HCT116 (cell line): Measurements from ENCODE around the gene RPL3. TPM values are rescaled to one million over a fixed set of nuclear protein-coding genes. Genes with fewer than 3 reads are reported as not detected.

Source experiments
- ATAC-seq: fragments of 200-7000 bp; cut with Tn5 transposase; 2 replicates; pipeline ENCODE4 v1.9.1; 2020; ENCODE audit warnings: mild to moderate bottlenecking, moderate library complexity
- BruUV-seq: library from RNA; stranded (reverse); fragments of 400-500 nt; replicated peaks from 2 replicates; lab custom pipeline; 2021; lab: Mats Ljungman, UMichigan
- CTCF ChIA-PET: fragments of 300-600 bp; sonication (Branson Sonifier 250); formaldehyde crosslinking; loops from one replicate; lab custom pipeline; 2021; ENCODE audit warnings: antibody characterized with exemption; lab: Charles Lee
- POLR2A ChIA-PET: fragments of 300-600, 350-600 bp; sonication (Branson Sonifier 250); formaldehyde crosslinking; loops from one replicate; lab custom pipeline; 2021; ENCODE audit warnings: antibody characterized with exemption; lab: Charles Lee
- RAD21 ChIA-PET, 2 experiments: fragments of 300-600 bp; sonication (Branson Sonifier 250); formaldehyde crosslinking; loops; one replicate each; lab custom pipeline; 2023; ENCODE audit warnings: low total read pairs in 2 of 2; ENCODE audit not compliant: uncharacterized antibody in 2 of 2, unreplicated experiment in 2 of 2, low non-redundant PET in 1 of 2; lab: Charles Lee
- DNase-seq: peaks from one replicate; pipeline ENCODE4 v3.0.0-alpha.2; 2010; ENCODE audit warnings: low read depth, low spot score
- H2AFZ ChIP-seq: fragments of 200-600 bp; shearing (Covaris generic), sonication (generic); 2 replicates; pipeline ENCODE4 v1.6.1; 2017; ENCODE audit warnings: low read depth, mixed run types, mixed read lengths, antibody characterized with exemption, low read length; ENCODE audit not compliant: poor library complexity, severe bottlenecking
- H3K27ac ChIP-seq: 2 replicates; pipeline ENCODE4 v1.5.1; 2012; ENCODE audit warnings: low read depth, low read length
- H3K27me3 ChIP-seq: fragments of 200-600 bp; sonication (generic); 2 replicates; pipeline ENCODE4 v1.6.1; 2016; ENCODE audit warnings: mixed run types, low read length, mixed read lengths; ENCODE audit not compliant: insufficient read depth
- H3K36me3 ChIP-seq, 2 experiments: fragments of 200-500 bp in 1 of 2; fragments of 200-600 bp in 1 of 2; sonication (Bioruptor generic) in 1 of 2; sonication (generic) in 1 of 2; 2 replicates each; pipeline versions ENCODE4 v1.5.1 to v1.6.1; 2014 to 2016; ENCODE audit warnings: low read length in 2 of 2, inconsistent platforms in 1 of 2, mixed read lengths in 1 of 2, mixed run types in 1 of 2; ENCODE audit not compliant: insufficient read depth in 2 of 2, control insufficient read depth in 1 of 2
- H3K4me1 ChIP-seq, 2 experiments: fragments of 200-600 bp in 1 of 2; sonication (generic) in 1 of 2; 2 replicates each; pipeline versions ENCODE4 v1.5.1 to v1.6.1; 2012 to 2017; ENCODE audit warnings: low read length in 2 of 2, inconsistent platforms in 1 of 2, mild to moderate bottlenecking in 1 of 2, mixed read lengths in 1 of 2, mixed run types in 1 of 2, moderate library complexity in 1 of 2; ENCODE audit not compliant: insufficient read depth in 2 of 2, control insufficient read depth in 1 of 2
- H3K4me2 ChIP-seq: fragments of 200-600 bp; sonication (generic); 2 replicates; pipeline ENCODE4 v1.6.1; 2017; ENCODE audit warnings: mixed run types, low read length, mixed read lengths
- H3K4me3 ChIP-seq, 2 experiments: fragments of 200-600 bp in 1 of 2; sonication (generic) in 1 of 2; replicated peaks in 1 of 2; 2 replicates each; pipeline ENCODE4 v1.5.1; 2011 to 2016; ENCODE audit warnings: low read length in 2 of 2, control low read depth in 1 of 2, low read depth in 1 of 2, mild to moderate bottlenecking in 1 of 2, mixed read lengths in 1 of 2, mixed run types in 1 of 2
- H3K79me2 ChIP-seq: fragments of 200-600 bp; sonication (generic); 2 replicates; pipeline ENCODE4 v1.6.1; 2017; ENCODE audit warnings: mild to moderate bottlenecking, mixed run types, low read length, moderate library complexity, mixed read lengths; ENCODE audit not compliant: insufficient read depth
- H3K9ac ChIP-seq: fragments of 200-600 bp; sonication (generic); 2 replicates; pipeline ENCODE4 v1.6.1; 2016; ENCODE audit warnings: low read length, mixed read lengths
- H3K9me2 ChIP-seq: fragments of 200-600 bp; sonication (generic), shearing (Covaris generic); 2 replicates; pipeline ENCODE4 v1.6.1; 2017; ENCODE audit warnings: mixed run types, mild to moderate bottlenecking, moderate library complexity; ENCODE audit not compliant: insufficient read depth
- H3K9me3 ChIP-seq, 2 experiments: fragments of 200-500 bp in 1 of 2; fragments of 200-600 bp in 1 of 2; sonication (Bioruptor generic) in 1 of 2; sonication (generic) in 1 of 2; 2 replicates each; pipeline ENCODE4 v1.6.1; 2014 to 2017; ENCODE audit warnings: low read length in 2 of 2, mixed read lengths in 2 of 2, inconsistent platforms in 1 of 2, low read depth in 1 of 2, mild to moderate bottlenecking in 1 of 2, mixed run types in 1 of 2, moderate library complexity in 1 of 2; ENCODE audit not compliant: control insufficient read depth in 1 of 2, insufficient read depth in 1 of 2
- H4K20me1 ChIP-seq: fragments of 200-600 bp; sonication (generic), shearing (Covaris generic); 2 replicates; pipeline ENCODE4 v1.6.1; 2017; ENCODE audit warnings: mixed run types, mild to moderate bottlenecking, moderate library complexity; ENCODE audit not compliant: insufficient read depth
- CBX3 ChIP-seq: IDR thresholded peaks from 2 replicates; pipeline ENCODE4 v1.6.1; 2012; ENCODE audit warnings: low read depth
- ELF1 ChIP-seq: IDR thresholded peaks from 2 replicates; pipeline ENCODE4 v1.6.1; 2012; ENCODE audit warnings: low read depth, borderline replicate concordance
- EZH2 ChIP-seq: fragments of 200-600 bp; sonication (generic); IDR thresholded peaks from 2 replicates; pipeline ENCODE4 v1.6.1; 2017; ENCODE audit warnings: antibody characterized with exemption, mixed run types
- EZH2phosphoT487 ChIP-seq: fragments of 200-600 bp; IDR thresholded peaks from 2 replicates; pipeline ENCODE4 v1.6.1; 2018; ENCODE audit warnings: antibody characterized with exemption, borderline replicate concordance
- POLR2AphosphoS5 ChIP-seq: IDR thresholded peaks from 2 replicates; pipeline ENCODE4 v1.6.1; 2011; ENCODE audit warnings: mild to moderate bottlenecking, low read depth, low read length, moderate library complexity
- RAD21 ChIP-seq: IDR thresholded peaks from 2 replicates; pipeline ENCODE4 v1.6.1; 2012; ENCODE audit warnings: low read depth, mild to moderate bottlenecking
- SRF ChIP-seq: IDR thresholded peaks from 2 replicates; pipeline ENCODE4 v1.6.1; 2012; ENCODE audit warnings: low read depth
- YY1 ChIP-seq: IDR thresholded peaks from 2 replicates; pipeline ENCODE4 v1.6.1; 2011; ENCODE audit warnings: low read length, low read depth, moderate library complexity, mild to moderate bottlenecking; ENCODE audit not compliant: insufficient replicate concordance; ENCODE audit errors: extremely low read depth
- ZFX ChIP-seq: fragments of 450-650 bp; IDR thresholded peaks from 2 replicates; pipeline ENCODE4 v1.6.1; 2017
- intact Hi-C: fragments of 100-400 bp; cut with micrococcal nuclease; formaldehyde crosslinking; loops from 2 replicates; pipeline ENCODE4 v1.10.0; 2022
- total RNA-seq: library from RNA; stranded (reverse); gene quantifications from one replicate; pipeline ENCODE4 v1.2.1, GENCODE V29; 2021; ENCODE audit not compliant: unreplicated experiment
- TF ChIP-seq, protein P1 (sequence below): IDR thresholded peaks from 2 replicates; pipeline ENCODE4 v1.6.1; 2012; ENCODE audit warnings: low read depth
- TF ChIP-seq, protein P2 (sequence below): IDR thresholded peaks from 2 replicates; pipeline ENCODE4 v1.6.1; 2012
- TF ChIP-seq, protein P3 (sequence below): IDR thresholded peaks from 2 replicates; pipeline ENCODE4 v1.6.1; 2012

RPL3 gene
- total RNA-seq, 1 experiment from 2014 or later: 2,966 TPM

DNA sequence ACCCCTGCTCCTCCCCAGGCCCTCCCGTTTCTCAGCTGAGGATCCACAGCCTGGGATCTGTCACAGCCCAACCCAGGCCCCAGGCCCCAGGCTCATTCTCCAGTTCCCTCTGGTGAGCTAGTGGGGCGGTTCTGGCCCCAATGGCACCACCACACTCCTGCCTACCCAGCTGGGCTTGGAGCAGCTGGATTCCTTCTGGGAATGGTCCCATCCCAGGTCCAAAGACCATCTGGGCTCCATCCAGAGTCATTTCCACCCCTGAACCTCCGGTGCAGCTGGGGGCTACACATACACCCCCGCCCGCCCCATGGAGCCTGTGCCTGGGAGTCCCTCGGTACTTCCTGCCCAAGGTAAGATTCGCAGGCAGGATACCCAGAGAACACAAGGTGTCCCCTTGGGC is 39.2 kb downstream of the RPL3 start:
- CTCF ChIA-PET: no interaction called here
- no peak overlapping the region for H3K27ac ChIP-seq
- POLR2A ChIA-PET: no interaction called here

More for the DNA sequence above, 39.2 kb downstream of the RPL3 start:
- no peaks in the 10 kb centered on the region for H3K9me2 ChIP-seq
- no peaks in the 10 kb centered on the region; a peak in 1 of 4 replicates for H3K4me1 ChIP-seq
- no peak overlapping the region for H3K9ac ChIP-seq
- intact Hi-C loops: no loop called here
- H3K9me3 ChIP-seq: peaks cover 0 to 15% of the 10 kb centered on the region in 2 experiments; a peak in 1 of 4 replicates
- H3K4me2 ChIP-seq: no peak overlapping the region
- no peaks in the 10 kb centered on the region for H3K27me3 ChIP-seq
- no peak overlapping the region for H2AFZ ChIP-seq
- RAD21 ChIA-PET: no interaction called here
- H3K4me3 ChIP-seq: no peak overlapping the region
- H4K20me1 ChIP-seq: no peaks in the 10 kb centered on the region
- no peaks in the 10 kb centered on the region for H3K36me3 ChIP-seq
- no TSS peak for BruUV-seq
- ATAC-seq (no peak), DNase-seq (no peak)
- TF ChIP-seq EZH2 (no peak), POLR2AphosphoS5 (no peak), YY1 (no peak), RAD21 (no peak), EZH2phosphoT487 (no peak), ZFX (no peak), CBX3 (no peak), SRF (no peak), ELF1 (no peak)
- TF ChIP-seq, protein P1, sequence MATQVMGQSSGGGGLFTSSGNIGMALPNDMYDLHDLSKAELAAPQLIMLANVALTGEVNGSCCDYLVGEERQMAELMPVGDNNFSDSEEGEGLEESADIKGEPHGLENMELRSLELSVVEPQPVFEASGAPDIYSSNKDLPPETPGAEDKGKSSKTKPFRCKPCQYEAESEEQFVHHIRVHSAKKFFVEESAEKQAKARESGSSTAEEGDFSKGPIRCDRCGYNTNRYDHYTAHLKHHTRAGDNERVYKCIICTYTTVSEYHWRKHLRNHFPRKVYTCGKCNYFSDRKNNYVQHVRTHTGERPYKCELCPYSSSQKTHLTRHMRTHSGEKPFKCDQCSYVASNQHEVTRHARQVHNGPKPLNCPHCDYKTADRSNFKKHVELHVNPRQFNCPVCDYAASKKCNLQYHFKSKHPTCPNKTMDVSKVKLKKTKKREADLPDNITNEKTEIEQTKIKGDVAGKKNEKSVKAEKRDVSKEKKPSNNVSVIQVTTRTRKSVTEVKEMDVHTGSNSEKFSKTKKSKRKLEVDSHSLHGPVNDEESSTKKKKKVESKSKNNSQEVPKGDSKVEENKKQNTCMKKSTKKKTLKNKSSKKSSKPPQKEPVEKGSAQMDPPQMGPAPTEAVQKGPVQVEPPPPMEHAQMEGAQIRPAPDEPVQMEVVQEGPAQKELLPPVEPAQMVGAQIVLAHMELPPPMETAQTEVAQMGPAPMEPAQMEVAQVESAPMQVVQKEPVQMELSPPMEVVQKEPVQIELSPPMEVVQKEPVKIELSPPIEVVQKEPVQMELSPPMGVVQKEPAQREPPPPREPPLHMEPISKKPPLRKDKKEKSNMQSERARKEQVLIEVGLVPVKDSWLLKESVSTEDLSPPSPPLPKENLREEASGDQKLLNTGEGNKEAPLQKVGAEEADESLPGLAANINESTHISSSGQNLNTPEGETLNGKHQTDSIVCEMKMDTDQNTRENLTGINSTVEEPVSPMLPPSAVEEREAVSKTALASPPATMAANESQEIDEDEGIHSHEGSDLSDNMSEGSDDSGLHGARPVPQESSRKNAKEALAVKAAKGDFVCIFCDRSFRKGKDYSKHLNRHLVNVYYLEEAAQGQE: no peak
- TF ChIP-seq, protein P2, sequence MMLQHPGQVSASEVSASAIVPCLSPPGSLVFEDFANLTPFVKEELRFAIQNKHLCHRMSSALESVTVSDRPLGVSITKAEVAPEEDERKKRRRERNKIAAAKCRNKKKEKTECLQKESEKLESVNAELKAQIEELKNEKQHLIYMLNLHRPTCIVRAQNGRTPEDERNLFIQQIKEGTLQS: no peak
- TF ChIP-seq, protein P3, sequence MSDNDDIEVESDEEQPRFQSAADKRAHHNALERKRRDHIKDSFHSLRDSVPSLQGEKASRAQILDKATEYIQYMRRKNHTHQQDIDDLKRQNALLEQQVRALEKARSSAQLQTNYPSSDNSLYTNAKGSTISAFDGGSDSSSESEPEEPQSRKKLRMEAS: no peak
- no peaks in the 10 kb centered on the region for H3K79me2 ChIP-seq
